Adrenal gland (tissue), 12 donors: ENCODE measurements around the gene WFDC11. TPM values are rescaled to one million over a fixed set of nuclear protein-coding genes. Genes with fewer than 3 reads are reported as not detected.

Source experiments
- DNase-seq, 7 donors: peaks; one replicate each; pipeline ENCODE4 v3.0.0-alpha.2; 2019 to 2020
- H3K27ac ChIP-seq, 5 donors: fragments of 200-600 bp; sonication (generic) in 4 of 5; 1 replicate in 3 of 5; 2 replicates in 2 of 5; pipeline versions ENCODE4 v1.5.1 to v1.8.0; 2016 to 2020; ENCODE audit warnings: mild to moderate bottlenecking in 1 of 5
- H3K27me3 ChIP-seq: fragments of 200-600 bp; 2 replicates; pipeline ENCODE4 v1.8.0; 2021
- H3K36me3 ChIP-seq, 2 donors: fragments of 200-600 bp; replicated peaks in 1 of 2; 1 replicate in 1 of 2; 2 replicates in 1 of 2; pipeline versions ENCODE4 v1.5.1 to v1.8.0; 2018 to 2022
- H3K4me1 ChIP-seq, 2 donors: fragments of 200-600 bp; replicated peaks in 1 of 2; 1 replicate in 1 of 2; 2 replicates in 1 of 2; pipeline versions ENCODE4 v1.5.1 to v1.8.0; 2018 to 2021
- H3K4me3 ChIP-seq, 4 donors: fragments of 200-600 bp; sonication (generic) in 3 of 4; one replicate each; pipeline ENCODE4 v1.5.1; 2016 to 2018
- H3K9me3 ChIP-seq, 3 donors: fragments of 200-600 bp; sonication (generic) in 1 of 3; replicated peaks in 1 of 3; 1 replicate in 2 of 3; 2 replicates in 1 of 3; pipeline versions ENCODE4 v1.5.1 to v1.8.0; 2016 to 2021
- POLR2A ChIP-seq, 2 donors: fragments of 450-650 bp; IDR thresholded peaks; one replicate each; pipeline ENCODE4 v1.6.1; 2017; ENCODE audit warnings: antibody characterized with exemption in 2 of 2, mild to moderate bottlenecking in 2 of 2, moderate library complexity in 1 of 2
- WGBS, 4 donors: extraction: QIAGEN DNeasy Blood & Tissue Kit in 2 of 4; methylation state at CpG; one replicate each; pipeline versions ENCODE4 v1.1.5 to v1.1.7; 2013 to 2017; 5-methylcytosine and 5-hydroxymethylcytosine counted together
- intact Hi-C, 2 donors: fragments of 100-400 bp; cut with DNase I; formaldehyde crosslinking; loops; one replicate each; pipeline versions ENCODE4 v1.14.1 to v1.15.0; 2022 to 2023
- polyA plus RNA-seq, 3 donors: library from polyadenylated mRNA; stranded (reverse); fragments of 200-250 nt in 2 of 3; fragments of 350-450 nt in 1 of 3; fragmentation: Illumina TruSeq in 1 of 3; extraction: RNeasy Lipid Tissue Mini Kit (QIAGEN cat#74804) in 1 of 3; gene quantifications; one replicate each; pipeline ENCODE4 v1.2.3, GENCODE V29; 2013 to 2014
- total RNA-seq, 9 donors: library from RNA; depleted of rRNA in 4 of 9; stranded (reverse); fragments of >200 nt in 4 of 9; fragments of 120-200 nt in 1 of 9; fragmentation: NEBNext Ultra II Directional in 1 of 9; extraction: Animal tissue kit (Norgen Biotek cat#: 25700) in 1 of 9; gene quantifications; one replicate each; pipeline versions ENCODE4 v1.1.0 to v1.2.4, GENCODE V29; 2013 to 2023
- TF ChIP-seq, protein P1 (sequence below), 6 experiments: fragments of 450-650 bp in 4 of 6; fragments of 200-600 bp in 2 of 6; sonication (generic) in 1 of 6; IDR thresholded peaks; 1 replicate in 5 of 6; 2 replicates in 1 of 6; pipeline versions ENCODE4 v1.5.1 to v1.8.0; 2016 to 2021; ENCODE audit warnings: antibody characterized with exemption in 6 of 6, mild to moderate bottlenecking in 2 of 6, moderate library complexity in 1 of 6
- donor health status: healthy with polysubstance abuse.
- donor health status: Bipolar disorder and iron deficiency.
- donor health status: DM: yes; HTN: yes; CAD: no.
- donor health status: DM: no; HTN: no; CAD: no.
- donor health status: DM: no; HTN: no; CAD: no.
- donor health status: DM: yes; HTN: yes; CAD: no.

Gene WFDC11
- total and polyA plus RNA-seq, 12 donors, result not detected

DNA sequence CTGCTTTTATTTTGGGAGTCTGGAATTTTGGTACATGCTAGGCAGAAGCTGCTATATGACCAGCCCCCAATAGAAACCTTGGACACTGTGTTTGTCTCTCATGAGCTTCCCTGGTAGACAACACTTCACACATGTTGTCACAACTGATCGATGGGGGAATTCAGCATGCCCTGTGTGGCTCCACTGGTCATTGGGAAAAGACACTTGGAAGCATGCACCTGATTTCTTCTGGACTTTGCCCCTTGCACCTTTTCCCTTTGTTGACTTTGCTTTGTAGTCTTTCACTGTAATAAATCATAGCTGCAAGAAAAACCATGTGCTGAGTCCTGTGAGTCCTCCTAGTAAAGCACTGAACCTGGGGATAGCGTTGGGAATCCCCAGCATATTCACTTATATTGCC lies 48.4 kb downstream of the WFDC11 start:
- WGBS, 4 donors, result 73 to 84% (median 81%) methylated on average over 2 of the region's 2 CpGs
- TF ChIP-seq POLR2A (IDR thresholded peaks at IDR 0.05), result no peak
- TF ChIP-seq, protein P1, sequence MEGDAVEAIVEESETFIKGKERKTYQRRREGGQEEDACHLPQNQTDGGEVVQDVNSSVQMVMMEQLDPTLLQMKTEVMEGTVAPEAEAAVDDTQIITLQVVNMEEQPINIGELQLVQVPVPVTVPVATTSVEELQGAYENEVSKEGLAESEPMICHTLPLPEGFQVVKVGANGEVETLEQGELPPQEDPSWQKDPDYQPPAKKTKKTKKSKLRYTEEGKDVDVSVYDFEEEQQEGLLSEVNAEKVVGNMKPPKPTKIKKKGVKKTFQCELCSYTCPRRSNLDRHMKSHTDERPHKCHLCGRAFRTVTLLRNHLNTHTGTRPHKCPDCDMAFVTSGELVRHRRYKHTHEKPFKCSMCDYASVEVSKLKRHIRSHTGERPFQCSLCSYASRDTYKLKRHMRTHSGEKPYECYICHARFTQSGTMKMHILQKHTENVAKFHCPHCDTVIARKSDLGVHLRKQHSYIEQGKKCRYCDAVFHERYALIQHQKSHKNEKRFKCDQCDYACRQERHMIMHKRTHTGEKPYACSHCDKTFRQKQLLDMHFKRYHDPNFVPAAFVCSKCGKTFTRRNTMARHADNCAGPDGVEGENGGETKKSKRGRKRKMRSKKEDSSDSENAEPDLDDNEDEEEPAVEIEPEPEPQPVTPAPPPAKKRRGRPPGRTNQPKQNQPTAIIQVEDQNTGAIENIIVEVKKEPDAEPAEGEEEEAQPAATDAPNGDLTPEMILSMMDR (IDR thresholded peaks at IDR 0.05), result no peak
- Histone ChIP-seq H3K4me3 (no peak overlapping the region), H3K4me1 (no peaks in the 10 kb centered on the region), H3K36me3 (no peaks in the 10 kb centered on the region), H3K27me3 (no peaks in the 10 kb centered on the region), H3K27ac (no peak overlapping the region), H3K9me3 (no peaks in the 10 kb centered on the region)
- no peak for DNase-seq
- intact Hi-C loops, result no loop called here

DNA sequence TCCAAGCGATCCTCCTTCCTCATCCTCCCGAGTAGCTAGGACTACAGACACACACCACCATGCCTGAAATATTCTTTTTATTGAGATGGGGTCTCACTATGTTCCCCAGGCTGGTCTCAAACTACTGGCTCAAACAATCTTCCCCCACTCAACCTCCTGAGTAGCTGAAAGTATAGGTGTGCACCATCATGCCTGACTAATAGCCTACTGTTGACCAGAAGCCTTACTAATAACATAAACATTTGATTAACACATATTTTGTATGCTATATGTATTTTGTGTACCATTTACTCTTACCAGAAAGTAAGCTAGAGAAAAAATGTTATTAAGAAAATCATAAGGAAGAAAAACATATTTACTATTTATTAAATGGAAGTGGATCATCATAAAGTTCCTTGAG lies 52.4 kb downstream of the WFDC11 start:
- Histone ChIP-seq H3K4me3 (no peak overlapping the region), H3K9me3 (no peaks in the 10 kb centered on the region), H3K27ac (no peak overlapping the region), H3K4me1 (no peaks in the 10 kb centered on the region), H3K36me3 (no peaks in the 10 kb centered on the region), H3K27me3 (no peaks in the 10 kb centered on the region)
- 77 to 98% (median 84%) methylated on average over 2 of the region's 2 CpGs for WGBS, 4 donors
- no peak for DNase-seq
- intact Hi-C loops, result no loop called here
- TF ChIP-seq, protein P1 (IDR thresholded peaks at IDR 0.05), result no peak
- no peak for TF ChIP-seq POLR2A (IDR thresholded peaks at IDR 0.05)

DNA sequence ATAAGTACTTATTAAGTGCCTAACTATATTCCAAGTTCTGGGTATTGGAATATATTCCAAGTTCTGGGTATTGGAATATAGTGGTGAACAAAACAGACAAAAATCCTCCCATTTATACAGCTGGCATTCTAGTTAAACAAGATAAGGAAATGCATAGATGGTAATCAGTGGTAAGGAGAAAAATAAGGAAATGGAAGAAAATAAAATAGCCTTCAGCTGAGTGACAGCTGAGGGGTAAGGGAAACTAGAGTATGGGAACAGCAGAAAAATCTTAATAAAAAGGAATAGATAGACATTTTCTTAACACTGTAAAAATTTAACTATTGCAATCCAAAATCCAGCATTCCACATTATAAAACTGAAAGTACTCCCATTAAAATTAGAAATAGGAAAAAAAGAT lies 57.7 kb downstream of the WFDC11 start:
- Histone ChIP-seq H3K4me1 (no peaks in the 10 kb centered on the region), H3K27ac (no peak overlapping the region), H3K27me3 (no peaks in the 10 kb centered on the region), H3K9me3 (no peaks in the 10 kb centered on the region), H3K36me3 (no peaks in the 10 kb centered on the region), H3K4me3 (no peak overlapping the region)
- DNase-seq, result no peak
- intact Hi-C loops, result no loop called here
- TF ChIP-seq, protein P1 (IDR thresholded peaks at IDR 0.05), result no peak
- TF ChIP-seq POLR2A (IDR thresholded peaks at IDR 0.05), result no peak

DNA sequence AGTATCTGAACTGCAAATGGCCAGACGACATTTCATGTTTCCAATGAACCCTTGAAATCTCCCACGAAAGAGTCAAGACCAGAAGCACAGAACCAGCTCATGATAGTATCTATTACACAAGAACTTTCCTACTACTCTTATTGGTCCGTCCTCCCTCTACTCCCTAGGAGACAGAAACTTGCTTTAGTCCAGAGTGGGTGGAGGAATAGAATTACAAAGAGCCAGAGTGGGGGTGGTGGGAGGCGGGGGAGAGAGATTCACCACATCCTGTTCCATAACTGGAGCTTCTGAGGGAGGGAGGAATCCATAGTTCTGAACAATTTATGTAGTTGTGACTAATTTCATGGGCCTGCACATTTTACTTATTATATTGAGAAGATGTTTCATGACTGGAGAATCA lies 59.0 kb downstream of the WFDC11 start:
- WGBS, 4 donors, result 49 to 58% (median 55%) methylated on average over 4 of the region's 4 CpGs
- Histone ChIP-seq H3K27me3 (no peaks in the 10 kb centered on the region), H3K9me3 (no peaks in the 10 kb centered on the region), H3K4me1 (no peaks in the 10 kb centered on the region), H3K27ac (no peak overlapping the region), H3K4me3 (no peak overlapping the region), H3K36me3 (no peaks in the 10 kb centered on the region)
- intact Hi-C loops, result no loop called here
- no peak for TF ChIP-seq POLR2A (IDR thresholded peaks at IDR 0.05)
- TF ChIP-seq, protein P1 (IDR thresholded peaks at IDR 0.05), result no peak
- DNase-seq, result no peak
